Measurements from ENCODE around the gene TRH. TPM values are rescaled to one million over a fixed set of nuclear protein-coding genes. Genes with fewer than 3 reads are reported as not detected.

TRH gene
- total RNA-seq, 2 donors from 2014 or later: not detected

DNA sequence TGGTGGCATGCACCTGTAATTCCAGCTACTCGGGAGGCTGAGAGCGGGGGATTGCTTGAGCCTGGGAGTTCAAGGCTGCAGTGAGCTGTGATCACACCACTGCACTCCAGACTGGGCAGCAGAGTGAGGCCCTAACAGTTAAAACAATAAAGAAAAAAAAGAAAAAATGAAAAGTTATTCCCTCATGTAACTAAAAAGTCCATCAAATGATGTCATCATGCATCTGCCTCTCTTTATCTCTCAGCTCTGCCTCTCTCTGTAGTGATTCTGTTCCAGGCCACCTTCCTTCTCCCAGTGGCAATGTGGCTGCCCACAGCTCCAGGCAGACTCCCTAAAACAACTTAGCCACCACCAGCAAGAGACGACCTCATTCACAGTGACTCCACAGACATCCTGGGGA, 31.5 kb upstream of the TRH start:
- Histone ChIP-seq H3K27ac (no peak overlapping the region), H3K4me3 (no peak overlapping the region), H3K9me3 (no peaks in the 10 kb centered on the region), H3K4me1 (ENCODE audit: control insufficient read depth in 1 of 2, low read depth in 2 of 2) (no peaks in the 10 kb centered on the region), H3K27me3 (replicated peaks; ENCODE audit: insufficient read depth) (no peaks in the 10 kb centered on the region), H3K36me3 (no peaks in the 10 kb centered on the region)
- DNase-seq (ENCODE audit: low spot score) (no peak), ATAC-seq (ENCODE audit: insufficient number of reproducible peaks, low FRiP score, low read depth) (no peak)
- TF ChIP-seq, protein P1, sequence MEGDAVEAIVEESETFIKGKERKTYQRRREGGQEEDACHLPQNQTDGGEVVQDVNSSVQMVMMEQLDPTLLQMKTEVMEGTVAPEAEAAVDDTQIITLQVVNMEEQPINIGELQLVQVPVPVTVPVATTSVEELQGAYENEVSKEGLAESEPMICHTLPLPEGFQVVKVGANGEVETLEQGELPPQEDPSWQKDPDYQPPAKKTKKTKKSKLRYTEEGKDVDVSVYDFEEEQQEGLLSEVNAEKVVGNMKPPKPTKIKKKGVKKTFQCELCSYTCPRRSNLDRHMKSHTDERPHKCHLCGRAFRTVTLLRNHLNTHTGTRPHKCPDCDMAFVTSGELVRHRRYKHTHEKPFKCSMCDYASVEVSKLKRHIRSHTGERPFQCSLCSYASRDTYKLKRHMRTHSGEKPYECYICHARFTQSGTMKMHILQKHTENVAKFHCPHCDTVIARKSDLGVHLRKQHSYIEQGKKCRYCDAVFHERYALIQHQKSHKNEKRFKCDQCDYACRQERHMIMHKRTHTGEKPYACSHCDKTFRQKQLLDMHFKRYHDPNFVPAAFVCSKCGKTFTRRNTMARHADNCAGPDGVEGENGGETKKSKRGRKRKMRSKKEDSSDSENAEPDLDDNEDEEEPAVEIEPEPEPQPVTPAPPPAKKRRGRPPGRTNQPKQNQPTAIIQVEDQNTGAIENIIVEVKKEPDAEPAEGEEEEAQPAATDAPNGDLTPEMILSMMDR (IDR thresholded peaks at IDR 0.05): no peak

DNA sequence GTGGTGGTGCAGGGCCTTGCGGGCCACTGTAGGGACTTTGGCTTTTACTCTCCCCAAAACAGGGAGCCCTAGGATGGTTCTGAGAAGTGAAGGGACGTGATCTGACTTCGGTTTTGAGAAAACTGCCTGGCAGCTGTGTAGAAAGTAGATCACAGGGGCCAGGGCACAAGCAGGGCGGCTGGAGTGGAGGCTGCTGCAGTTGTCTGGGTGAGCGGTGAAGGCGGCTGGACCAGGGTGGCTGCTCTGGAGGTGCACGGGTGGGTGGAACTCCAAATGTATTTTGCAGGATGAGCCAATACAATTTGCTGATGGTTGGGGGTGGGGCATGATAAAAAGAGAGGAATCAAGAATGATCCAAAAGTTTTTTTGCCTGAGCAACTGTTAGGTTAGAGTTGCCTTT, 29.8 kb upstream of the TRH start:
- no peak overlapping the region for H3K4me3 ChIP-seq
- ATAC-seq (ENCODE audit: insufficient number of reproducible peaks, low FRiP score, low read depth): no peak
- H3K27ac ChIP-seq: no peak overlapping the region
- DNase-seq (ENCODE audit: low spot score): no peak
- no peaks in the 10 kb centered on the region for H3K9me3 ChIP-seq
- H3K4me1 ChIP-seq (ENCODE audit: control insufficient read depth in 1 of 2, low read depth in 2 of 2): no peaks in the 10 kb centered on the region
- no peaks in the 10 kb centered on the region for H3K36me3 ChIP-seq
- H3K27me3 ChIP-seq (replicated peaks; ENCODE audit: insufficient read depth): no peaks in the 10 kb centered on the region
- TF ChIP-seq, protein P1 (IDR thresholded peaks at IDR 0.05): no peak

DNA sequence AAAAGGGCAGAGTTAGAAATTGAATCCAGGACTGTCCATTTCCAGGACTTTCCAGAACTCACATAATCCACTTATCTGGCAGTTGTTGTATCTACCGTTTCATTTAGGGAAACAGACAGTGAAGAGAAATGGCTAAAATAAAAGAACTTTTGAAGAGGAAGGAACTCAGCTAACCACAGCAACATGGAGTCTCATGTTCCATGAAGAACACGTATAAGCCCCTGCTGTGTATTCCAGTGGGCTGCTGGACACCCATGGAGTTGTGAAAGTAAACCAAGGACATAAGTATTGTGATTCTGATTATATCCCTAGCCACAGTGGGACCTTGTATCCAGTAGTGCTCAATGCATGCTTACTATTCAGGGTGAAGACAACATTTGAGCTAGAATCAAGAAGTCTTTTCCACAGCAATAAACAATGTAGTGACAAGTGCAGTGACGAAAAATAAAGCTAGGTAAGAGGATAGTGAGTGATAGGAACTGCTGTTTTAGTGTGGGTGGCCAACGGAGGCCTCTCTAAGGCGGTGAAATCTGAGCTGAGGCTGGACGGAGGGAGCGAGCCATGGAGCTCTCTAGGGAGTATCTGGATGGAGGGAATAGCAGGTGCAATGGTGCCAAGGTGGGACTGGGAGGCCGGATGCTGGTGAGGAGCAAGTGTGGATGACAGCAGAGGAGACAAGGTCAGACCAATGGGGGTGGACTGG, 26.8 kb upstream of the TRH start:
- TF ChIP-seq, protein P1 (IDR thresholded peaks at IDR 0.05): no peak
- ATAC-seq (ENCODE audit: insufficient number of reproducible peaks, low FRiP score, low read depth): no peak
- Histone ChIP-seq H3K4me1 (ENCODE audit: control insufficient read depth in 1 of 2, low read depth in 2 of 2) (no peaks in the 10 kb centered on the region), H3K27ac (no peak overlapping the region), H3K36me3 (no peaks in the 10 kb centered on the region), H3K27me3 (replicated peaks; ENCODE audit: insufficient read depth) (no peaks in the 10 kb centered on the region), H3K4me3 (no peak overlapping the region), H3K9me3 (no peaks in the 10 kb centered on the region)
- no peak for DNase-seq (ENCODE audit: low spot score)

- no peak for ATAC-seq (ENCODE audit: insufficient number of reproducible peaks, low FRiP score, low read depth)
- no peaks in the 10 kb centered on the region for H3K36me3 ChIP-seq
- H3K27me3 ChIP-seq (replicated peaks; ENCODE audit: insufficient read depth): no peaks in the 10 kb centered on the region
- no peaks in the 10 kb centered on the region for H3K4me1 ChIP-seq (ENCODE audit: control insufficient read depth in 1 of 2, low read depth in 2 of 2)
- H3K27ac ChIP-seq: no peak overlapping the region
- no peak for DNase-seq (ENCODE audit: low spot score)
- no peak overlapping the region for H3K4me3 ChIP-seq
- TF ChIP-seq, protein P1 (IDR thresholded peaks at IDR 0.05): no peak
- H3K9me3 ChIP-seq: no peaks in the 10 kb centered on the region
Measured at GRCh38 chr3:129950318-129951046, 24.0 kb upstream of the TRH start.

DNA sequence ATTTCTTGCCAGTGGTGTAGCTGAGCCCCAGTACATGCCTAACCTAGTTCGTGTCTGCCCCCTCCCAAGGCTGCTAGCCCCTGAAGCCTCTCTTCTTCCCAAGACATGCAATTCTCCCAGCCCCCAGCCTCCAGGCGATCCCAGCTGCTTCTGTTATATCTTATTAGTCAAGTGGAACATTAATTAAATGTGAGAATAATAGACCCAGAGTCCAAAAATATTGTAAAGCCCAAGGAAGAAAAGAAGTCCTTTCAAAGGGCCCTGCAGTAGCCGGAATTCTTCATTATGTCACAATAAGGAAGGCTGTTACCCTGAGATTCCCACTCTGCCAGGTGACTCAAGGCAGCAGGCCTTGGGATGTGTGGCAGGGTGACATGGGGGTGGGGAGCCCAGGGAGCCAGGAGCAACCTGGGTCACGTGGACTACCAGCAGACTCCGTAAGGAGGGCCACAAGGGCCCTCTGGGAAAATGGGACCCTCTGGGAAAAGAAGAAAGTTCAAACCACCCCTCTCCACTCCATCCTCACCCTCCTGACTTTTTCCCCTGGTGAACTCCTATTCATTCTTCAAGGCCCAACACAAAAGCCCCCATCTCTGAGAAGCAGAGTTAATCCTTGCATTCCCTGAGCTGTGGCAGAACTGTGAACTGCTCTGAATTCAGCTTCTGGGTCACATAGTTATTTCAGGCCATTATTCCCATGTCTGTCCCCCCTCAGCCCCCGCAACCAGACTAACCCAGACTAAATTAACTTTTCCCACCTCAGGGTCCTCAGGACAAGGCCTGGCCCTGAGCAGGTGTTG, 21.8 kb upstream of the TRH start:
- no peak for ATAC-seq (ENCODE audit: insufficient number of reproducible peaks, low FRiP score, low read depth)
- TF ChIP-seq, protein P1 (IDR thresholded peaks at IDR 0.05): no peak

More for the DNA sequence above, 21.8 kb upstream of the TRH start:
- Histone ChIP-seq H3K9me3 (no peaks in the 10 kb centered on the region), H3K27ac (no peak overlapping the region), H3K27me3 (replicated peaks; ENCODE audit: insufficient read depth) (no peaks in the 10 kb centered on the region), H3K4me1 (ENCODE audit: control insufficient read depth in 1 of 2, low read depth in 2 of 2) (no peaks in the 10 kb centered on the region), H3K4me3 (no peak overlapping the region), H3K36me3 (no peaks in the 10 kb centered on the region)
- DNase-seq (ENCODE audit: low spot score): no peak

All from thoracic aorta (tissue), 2 donors.